HG02970 (cell line): ENCODE data around the gene PER1.
"Not testable (repeated sequence)": the region's sequence is repeated elsewhere in the genome, so short reads cannot be mapped to it uniquely, and the experiment has no call there.

Experiments
- ATAC-seq: cut with Tn5 transposase; IDR thresholded peaks from one replicate; pipeline ENCODE4 v1.9.1; 2021; ENCODE audit warnings: mild to moderate bottlenecking, moderate library complexity, moderate number of reproducible peaks; ENCODE audit not compliant: unreplicated experiment, low FRiP score

The PER1 gene

GRCh38 chr17:8123695-8124349 is 28.4 kb downstream of the PER1 start, which contains the start of gene HES7:
TSS of gene HES7 (minus strand) at chr17:8124106. CDS start at chr17:8124084, 22 bp downstream.
- no peak for ATAC-seq

GRCh38 chr17:8122924-8123694 is 29.1 kb downstream of the PER1 start:
- ATAC-seq, result no peak

GRCh38 chr17:8122422-8122923 is 29.7 kb downstream of the PER1 start:
- no peak for ATAC-seq

GRCh38 chr17:8121681-8122421 is 30.4 kb downstream of the PER1 start:
- ATAC-seq, result no peak

- no peak for ATAC-seq
Observed at GRCh38 chr17:8121407-8121680, 30.9 kb downstream of the PER1 start.

GRCh38 chr17:8120520-8121406 is 31.4 kb downstream of the PER1 start:
- peak; percentile 5 for ATAC-seq

- ATAC-seq, result peak; percentile 37
Observed at GRCh38 chr17:8119581-8120519, 32.4 kb downstream of the PER1 start.

GRCh38 chr17:8118769-8119580 is 33.2 kb downstream of the PER1 start:
- peak; percentile 33 for ATAC-seq

- no peak for ATAC-seq
Observed at GRCh38 chr17:8117980-8118768, 34.0 kb downstream of the PER1 start, which contains the start of gene ALOXE3. TSS of gene ALOXE3 (minus strand) at chr17:8118514. CDS start at chr17:8117990, 524 bp downstream.

- no peak for ATAC-seq
Observed at GRCh38 chr17:8117367-8117979, 34.7 kb downstream of the PER1 start.

GRCh38 chr17:8116776-8117175 is 35.4 kb downstream of the PER1 start:
- ATAC-seq, result no peak

- no peak for ATAC-seq
Observed at GRCh38 chr17:8110907-8111306, 41.3 kb downstream of the PER1 start.

GRCh38 chr17:8110456-8110804 is 41.8 kb downstream of the PER1 start:
- ATAC-seq, result no peak

- no peak for ATAC-seq
Observed at GRCh38 chr17:8109661-8110455, 42.3 kb downstream of the PER1 start.

GRCh38 chr17:8108972-8109660 is 43.1 kb downstream of the PER1 start:
- no peak for ATAC-seq

GRCh38 chr17:8106980-8107379 is 45.2 kb downstream of the PER1 start:
- not testable (repeated sequence) for ATAC-seq
